HG03175 (cell line): ENCODE measurements around the gene FBL.

Experiments used
- ATAC-seq: cut with Tn5 transposase; IDR thresholded peaks from one replicate; pipeline ENCODE4 v1.9.1; 2021; ENCODE audit warnings: mild to moderate bottlenecking, moderate library complexity; ENCODE audit not compliant: unreplicated experiment

Gene FBL

GRCh38 chr19:39796000-39796498 is 50.1 kb downstream of the FBL start:
- no peak for ATAC-seq

GRCh38 chr19:39795001-39795400 is 51.2 kb downstream of the FBL start:
- no peak for ATAC-seq

- peak; percentile 76 for ATAC-seq
Measured at GRCh38 chr19:39792999-39793546, 53.1 kb downstream of the FBL start.

GRCh38 chr19:39788244-39788643 is 57.9 kb downstream of the FBL start:
- no peak for ATAC-seq
